H9 (cell line): ENCODE results near the gene ZCCHC17. TPM values are rescaled to one million over a fixed set of nuclear protein-coding genes. Genes with fewer than 3 reads are reported as not detected.

Source experiments
- DNase-seq: peaks from one replicate; pipeline ENCODE4 v3.0.0-alpha.2; 2017
- H2AFZ ChIP-seq: one replicate; pipeline ENCODE4 v1.6.1; 2013; ENCODE audit warnings: mild to moderate bottlenecking, low read length, control low read depth, moderate library complexity
- H2AK5ac ChIP-seq: 2 replicates; pipeline ENCODE4 v1.6.1; 2013; ENCODE audit warnings: low read length, control low read depth, mixed read lengths; ENCODE audit not compliant: insufficient read length
- H2BK120ac ChIP-seq: one replicate; pipeline ENCODE4 v1.6.1; 2013; ENCODE audit warnings: low read depth, mild to moderate bottlenecking, low read length, control low read depth, inconsistent platforms; ENCODE audit not compliant: poor library complexity, severe bottlenecking
- H2BK12ac ChIP-seq: 2 replicates; pipeline ENCODE4 v1.6.1; 2013; ENCODE audit warnings: low read length, control low read depth, mixed read lengths, low read depth; ENCODE audit not compliant: insufficient read length
- H2BK15ac ChIP-seq: 2 replicates; pipeline ENCODE4 v1.6.1; 2013; ENCODE audit warnings: low read depth, low read length, control low read depth
- H2BK20ac ChIP-seq: one replicate; pipeline ENCODE4 v1.6.1; 2013; ENCODE audit warnings: low read depth, mild to moderate bottlenecking, low read length, control low read depth, inconsistent platforms; ENCODE audit not compliant: poor library complexity, severe bottlenecking
- H2BK5ac ChIP-seq: 2 replicates; pipeline ENCODE4 v1.6.1; 2013; ENCODE audit warnings: low read length, control low read depth, mixed read lengths; ENCODE audit not compliant: insufficient read length
- H3K14ac ChIP-seq: 2 replicates; pipeline ENCODE4 v1.6.1; 2013; ENCODE audit warnings: low read length, control low read depth; ENCODE audit not compliant: insufficient read depth
- H3K18ac ChIP-seq: 2 replicates; pipeline ENCODE4 v1.6.1; 2013; ENCODE audit warnings: low read depth, mild to moderate bottlenecking, mixed read lengths, low read length, control low read depth; ENCODE audit not compliant: insufficient read length
- H3K23ac ChIP-seq: 2 replicates; pipeline ENCODE4 v1.6.1; 2013; ENCODE audit warnings: low read length, control low read depth, mixed read lengths, low read depth; ENCODE audit not compliant: insufficient read length
- H3K23me2 ChIP-seq: 2 replicates; pipeline ENCODE4 v1.6.1; 2013; ENCODE audit warnings: low read depth, mild to moderate bottlenecking, mixed read lengths, low read length, control low read depth; ENCODE audit not compliant: insufficient read length, poor library complexity, severe bottlenecking
- H3K27ac ChIP-seq: 2 replicates; pipeline ENCODE4 v1.5.1; 2013; ENCODE audit warnings: low read length, control low read depth, mixed read lengths, low read depth; ENCODE audit not compliant: insufficient read length
- H3K27me3 ChIP-seq: 2 replicates; pipeline ENCODE4 v1.6.1; 2013; ENCODE audit warnings: low read length, control low read depth, inconsistent platforms; ENCODE audit not compliant: insufficient read depth
- H3K4ac ChIP-seq: 2 replicates; pipeline ENCODE4 v1.6.1; 2013; ENCODE audit warnings: low read depth, mild to moderate bottlenecking, control low read depth, inconsistent platforms, low read length, moderate library complexity
- H3K4me1 ChIP-seq: 2 replicates; pipeline ENCODE4 v1.6.1; 2013; ENCODE audit warnings: low read length, control low read depth, inconsistent platforms; ENCODE audit not compliant: insufficient read depth
- H3K4me2 ChIP-seq: 2 replicates; pipeline ENCODE4 v1.6.1; 2013; ENCODE audit warnings: low read length, control low read depth, mixed read lengths; ENCODE audit not compliant: insufficient read length, insufficient read depth
- H3K56ac ChIP-seq: 2 replicates; pipeline ENCODE4 v1.6.1; 2013; ENCODE audit warnings: low read depth, mild to moderate bottlenecking, mixed read lengths, low read length, control low read depth; ENCODE audit not compliant: insufficient read length
- H3K79me1 ChIP-seq: 2 replicates; pipeline ENCODE4 v1.6.1; 2013; ENCODE audit warnings: low read depth, mild to moderate bottlenecking, moderate library complexity, low read length, control low read depth, inconsistent platforms; ENCODE audit not compliant: insufficient read depth, poor library complexity, severe bottlenecking
- H3K79me2 ChIP-seq: 2 replicates; pipeline ENCODE4 v1.6.1; 2013; ENCODE audit warnings: low read length, control low read depth, inconsistent platforms; ENCODE audit not compliant: insufficient read depth
- H3K9ac ChIP-seq: 2 replicates; pipeline ENCODE4 v1.6.1; 2013; ENCODE audit warnings: low read length, control low read depth, mixed read lengths; ENCODE audit not compliant: insufficient read length; ENCODE audit errors: extremely low read depth
- H3K9me3 ChIP-seq: one replicate; pipeline ENCODE4 v1.6.1; 2013; ENCODE audit warnings: low read depth, low read length, inconsistent platforms; ENCODE audit not compliant: control insufficient read depth
- H3T11ph ChIP-seq: one replicate; pipeline ENCODE4 v1.6.1; 2013; ENCODE audit warnings: mild to moderate bottlenecking, low read length, control low read depth, inconsistent platforms
- H4K20me1 ChIP-seq: one replicate; pipeline ENCODE4 v1.6.1; 2013; ENCODE audit not compliant: control insufficient read depth, insufficient read length, insufficient read depth
- H4K5ac ChIP-seq: 2 replicates; pipeline ENCODE4 v1.6.1; 2013; ENCODE audit warnings: low read depth, mild to moderate bottlenecking, mixed read lengths, low read length, control low read depth; ENCODE audit not compliant: insufficient read length
- H4K8ac ChIP-seq: replicated peaks from 2 replicates; pipeline ENCODE4 v1.6.1; 2013; ENCODE audit warnings: low read length, control low read depth, mixed read lengths, low read depth; ENCODE audit not compliant: insufficient read length
- H4K91ac ChIP-seq: 2 replicates; pipeline ENCODE4 v1.6.1; 2013; ENCODE audit warnings: low read depth, mild to moderate bottlenecking, moderate library complexity, mixed read lengths, low read length, control low read depth; ENCODE audit not compliant: insufficient read length
- H3K27ac Mint-ChIP-seq, 3 experiments: 2 replicates in 2 of 3; 3 replicates in 1 of 3; pipeline ENCODE4 v1.8.0; 2020 to 2021; ENCODE audit warnings: mixed read lengths in 3 of 3, mild to moderate bottlenecking in 1 of 3, moderate library complexity in 1 of 3
- H3K27me3 Mint-ChIP-seq: 2 replicates; pipeline ENCODE4 v1.8.0; 2021; ENCODE audit warnings: low read depth, mild to moderate bottlenecking, moderate library complexity, mixed read lengths
- H3K36me3 Mint-ChIP-seq, 3 experiments: 2 replicates in 2 of 3; 3 replicates in 1 of 3; pipeline ENCODE4 v1.8.0; 2020 to 2021; ENCODE audit warnings: low read depth in 3 of 3, mixed read lengths in 3 of 3; ENCODE audit not compliant: insufficient read depth in 1 of 3
- H3K4me1 Mint-ChIP-seq, 2 experiments: 2 replicates each; pipeline ENCODE4 v1.8.0; 2020; ENCODE audit warnings: mixed read lengths in 2 of 2
- H3K4me3 Mint-ChIP-seq, 2 experiments: 2 replicates in 1 of 2; 3 replicates in 1 of 2; pipeline ENCODE4 v1.8.0; 2020 to 2021; ENCODE audit warnings: mild to moderate bottlenecking in 2 of 2, mixed read lengths in 2 of 2, moderate library complexity in 1 of 2
- H3K9me3 Mint-ChIP-seq, 2 experiments: 2 replicates in 1 of 2; 3 replicates in 1 of 2; pipeline ENCODE4 v1.8.0; 2020; ENCODE audit warnings: mild to moderate bottlenecking in 2 of 2, mixed read lengths in 2 of 2, moderate library complexity in 1 of 2
- WGBS: extraction: QIAGEN DNeasy Blood & Tissue Kit; methylation state at CpG from one replicate; pipeline ENCODE4 v1.1.7; 2013; ENCODE audit warnings: missing lambda C conversion rate, low lambda C conversion rate, mixed read lengths; ENCODE audit not compliant: insufficient read length; ENCODE audit errors: extremely low coverage; 5-methylcytosine and 5-hydroxymethylcytosine counted together
- total RNA-seq: library from RNA; stranded (reverse); gene quantifications from 2 replicates; pipeline ENCODE4 v1.2.1, GENCODE V29; 2021
- TF ChIP-seq, protein P1 (sequence below): fragments of 200-600 bp; sonication (generic); conservative IDR thresholded peaks from 3 replicates; pipeline ENCODE4 v1.8.0; 2021; ENCODE audit warnings: antibody characterized with exemption, mild to moderate bottlenecking

The ZCCHC17 gene
- total RNA-seq, 1 experiment from 2014 or later: 50.4 TPM

GRCh38 chr1:31308036-31308435 is 11.2 kb downstream of the ZCCHC17 start:
- peaks cover 3% of the 10 kb centered on the region; the same call in 1 of the 2 replicates for H3K79me2 ChIP-seq
- no peaks in the 10 kb centered on the region for H3K79me1 ChIP-seq
- no peak overlapping the region for H4K91ac ChIP-seq
- no peaks in the 10 kb centered on the region for H3K27me3 Mint-ChIP-seq
- H3K9ac ChIP-seq: no peak overlapping the region
- H4K8ac ChIP-seq: no peak overlapping the region
- no CpG with 5 or more reads among the region's 1 CpG for WGBS
- H3K9me3 Mint-ChIP-seq: no peaks in the 10 kb centered on the region
- H3K23me2 ChIP-seq: no peaks in the 10 kb centered on the region
- peaks cover 0 to 8% of the 10 kb centered on the region in 2 experiments; a peak in 2 of 4 replicates for H3K4me1 Mint-ChIP-seq
- H2BK20ac ChIP-seq: no peak overlapping the region
- H4K20me1 ChIP-seq: no peaks in the 10 kb centered on the region
- H2BK120ac ChIP-seq: no peak overlapping the region
- no peak overlapping the region for H3T11ph ChIP-seq
- no peaks in the 10 kb centered on the region for H3K9me3 ChIP-seq
- H3K4me1 ChIP-seq: no peaks in the 10 kb centered on the region; the same call in 1 of the 2 replicates
- H3K56ac ChIP-seq: no peak overlapping the region
- H2BK5ac ChIP-seq: no peak overlapping the region
- no peak overlapping the region for H3K27ac ChIP-seq
- H3K14ac ChIP-seq: no peak overlapping the region
- no peaks in the 10 kb centered on the region for H3K27me3 ChIP-seq
- no peak for DNase-seq
- H2AFZ ChIP-seq: no peak overlapping the region
- no peak overlapping the region for H3K23ac ChIP-seq
- H2AK5ac ChIP-seq: no peak overlapping the region
- no peak overlapping the region for H3K4me2 ChIP-seq
- H2BK15ac ChIP-seq: no peak overlapping the region
- H3K4me3 Mint-ChIP-seq: no peak overlapping the region
- H3K36me3 Mint-ChIP-seq: peaks cover 17 to 36% (median 24%) of the 10 kb centered on the region in 3 experiments
- TF ChIP-seq, protein P1, sequence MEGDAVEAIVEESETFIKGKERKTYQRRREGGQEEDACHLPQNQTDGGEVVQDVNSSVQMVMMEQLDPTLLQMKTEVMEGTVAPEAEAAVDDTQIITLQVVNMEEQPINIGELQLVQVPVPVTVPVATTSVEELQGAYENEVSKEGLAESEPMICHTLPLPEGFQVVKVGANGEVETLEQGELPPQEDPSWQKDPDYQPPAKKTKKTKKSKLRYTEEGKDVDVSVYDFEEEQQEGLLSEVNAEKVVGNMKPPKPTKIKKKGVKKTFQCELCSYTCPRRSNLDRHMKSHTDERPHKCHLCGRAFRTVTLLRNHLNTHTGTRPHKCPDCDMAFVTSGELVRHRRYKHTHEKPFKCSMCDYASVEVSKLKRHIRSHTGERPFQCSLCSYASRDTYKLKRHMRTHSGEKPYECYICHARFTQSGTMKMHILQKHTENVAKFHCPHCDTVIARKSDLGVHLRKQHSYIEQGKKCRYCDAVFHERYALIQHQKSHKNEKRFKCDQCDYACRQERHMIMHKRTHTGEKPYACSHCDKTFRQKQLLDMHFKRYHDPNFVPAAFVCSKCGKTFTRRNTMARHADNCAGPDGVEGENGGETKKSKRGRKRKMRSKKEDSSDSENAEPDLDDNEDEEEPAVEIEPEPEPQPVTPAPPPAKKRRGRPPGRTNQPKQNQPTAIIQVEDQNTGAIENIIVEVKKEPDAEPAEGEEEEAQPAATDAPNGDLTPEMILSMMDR: no peak
- no peak overlapping the region for H3K4ac ChIP-seq
- no peak overlapping the region for H3K18ac ChIP-seq
- H2BK12ac ChIP-seq: no peak overlapping the region
- peak overlapping the region in 1 of 3 experiments; percentile 16; a peak in 2 of 7 replicates for H3K27ac Mint-ChIP-seq
- H4K5ac ChIP-seq: no peak overlapping the region
